Measurements from ENCODE around the gene DKK1. TPM values are rescaled to one million over a fixed set of nuclear protein-coding genes. Genes with fewer than 3 reads are reported as not detected.

The DKK1 gene
- total RNA-seq, 1 donor, result 66.2 TPM

DNA sequence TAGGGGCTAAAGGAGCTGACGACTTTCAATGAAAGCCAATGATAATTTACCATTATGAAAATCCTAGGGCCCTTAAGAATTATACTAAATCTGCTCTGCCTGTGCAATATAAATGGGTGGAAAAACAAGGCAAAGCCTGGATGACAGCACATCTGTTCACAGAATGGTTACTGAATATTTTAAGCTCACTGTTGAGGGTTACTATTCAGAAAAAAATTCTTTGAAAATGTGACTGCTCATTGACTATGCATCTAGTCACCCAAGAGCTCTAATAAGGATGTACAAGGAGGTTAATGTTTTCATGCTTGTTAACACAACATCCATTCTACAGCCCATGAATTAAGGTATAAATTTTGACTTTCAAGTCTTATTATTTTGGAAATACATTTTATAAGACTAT is 8.9 kb downstream of the DKK1 start:
- Histone ChIP-seq H3K4me3 (ENCODE audit: insufficient read depth, low read length) (no peak overlapping the region), H3K4me1 (ENCODE audit: insufficient read depth, low read length) (peaks cover 21% of the 10 kb centered on the region), H3K79me2 (ENCODE audit: insufficient read depth, low read length) (no peaks in the 10 kb centered on the region), H4K20me1 (ENCODE audit: insufficient read depth, low read length) (no peaks in the 10 kb centered on the region), H3K27me3 (ENCODE audit: insufficient read depth, low read length) (no peaks in the 10 kb centered on the region), H2AFZ (ENCODE audit: low read length) (no peak overlapping the region), H3K9me3 (ENCODE audit: low read depth, low read length) (no peaks in the 10 kb centered on the region), H3K36me3 (ENCODE audit: insufficient read depth, low read length) (no peaks in the 10 kb centered on the region), H3K4me2 (ENCODE audit: insufficient read depth, low read length) (no peak overlapping the region), H3K27ac (ENCODE audit: low read depth, low read length) (no peak overlapping the region)
- TF ChIP-seq, protein P1, sequence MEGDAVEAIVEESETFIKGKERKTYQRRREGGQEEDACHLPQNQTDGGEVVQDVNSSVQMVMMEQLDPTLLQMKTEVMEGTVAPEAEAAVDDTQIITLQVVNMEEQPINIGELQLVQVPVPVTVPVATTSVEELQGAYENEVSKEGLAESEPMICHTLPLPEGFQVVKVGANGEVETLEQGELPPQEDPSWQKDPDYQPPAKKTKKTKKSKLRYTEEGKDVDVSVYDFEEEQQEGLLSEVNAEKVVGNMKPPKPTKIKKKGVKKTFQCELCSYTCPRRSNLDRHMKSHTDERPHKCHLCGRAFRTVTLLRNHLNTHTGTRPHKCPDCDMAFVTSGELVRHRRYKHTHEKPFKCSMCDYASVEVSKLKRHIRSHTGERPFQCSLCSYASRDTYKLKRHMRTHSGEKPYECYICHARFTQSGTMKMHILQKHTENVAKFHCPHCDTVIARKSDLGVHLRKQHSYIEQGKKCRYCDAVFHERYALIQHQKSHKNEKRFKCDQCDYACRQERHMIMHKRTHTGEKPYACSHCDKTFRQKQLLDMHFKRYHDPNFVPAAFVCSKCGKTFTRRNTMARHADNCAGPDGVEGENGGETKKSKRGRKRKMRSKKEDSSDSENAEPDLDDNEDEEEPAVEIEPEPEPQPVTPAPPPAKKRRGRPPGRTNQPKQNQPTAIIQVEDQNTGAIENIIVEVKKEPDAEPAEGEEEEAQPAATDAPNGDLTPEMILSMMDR (IDR thresholded peaks at IDR 0.05; ENCODE audit: extremely low read depth, low read depth, low read length), result no peak
- no peak for DNase-seq (ENCODE audit: insufficient read length, low spot score, missing footprints)

DNA sequence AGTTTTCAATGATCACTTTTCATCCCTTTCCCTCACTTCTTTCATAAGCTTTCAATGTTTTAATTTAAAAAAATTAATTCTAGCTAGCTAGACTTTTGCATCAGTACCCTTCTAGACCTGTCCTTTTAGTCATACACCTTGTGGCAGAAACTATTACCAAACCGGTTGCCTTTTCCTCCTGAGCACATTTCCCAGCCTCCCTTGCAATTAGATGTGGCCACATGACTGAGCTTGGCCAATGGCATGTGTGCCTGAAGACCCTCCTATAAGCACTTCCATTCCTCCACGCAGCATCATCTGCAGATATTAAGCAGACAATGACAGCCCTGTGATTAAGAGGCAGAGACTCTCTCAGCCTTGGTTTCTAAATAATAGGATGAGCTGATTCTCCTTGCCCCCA is 12.3 kb downstream of the DKK1 start:
- Histone ChIP-seq H3K4me1 (ENCODE audit: insufficient read depth, low read length) (no peaks in the 10 kb centered on the region), H3K36me3 (ENCODE audit: insufficient read depth, low read length) (no peaks in the 10 kb centered on the region), H3K4me3 (ENCODE audit: insufficient read depth, low read length) (no peak overlapping the region), H2AFZ (ENCODE audit: low read length) (no peak overlapping the region), H3K27me3 (ENCODE audit: insufficient read depth, low read length) (no peaks in the 10 kb centered on the region), H3K9me3 (ENCODE audit: low read depth, low read length) (no peaks in the 10 kb centered on the region), H3K79me2 (ENCODE audit: insufficient read depth, low read length) (no peaks in the 10 kb centered on the region), H3K27ac (ENCODE audit: low read depth, low read length) (no peak overlapping the region), H3K4me2 (ENCODE audit: insufficient read depth, low read length) (no peak overlapping the region), H4K20me1 (ENCODE audit: insufficient read depth, low read length) (no peaks in the 10 kb centered on the region)
- TF ChIP-seq, protein P1 (IDR thresholded peaks at IDR 0.05; ENCODE audit: extremely low read depth, low read depth, low read length), result no peak
- no peak for DNase-seq (ENCODE audit: insufficient read length, low spot score, missing footprints)

DNA sequence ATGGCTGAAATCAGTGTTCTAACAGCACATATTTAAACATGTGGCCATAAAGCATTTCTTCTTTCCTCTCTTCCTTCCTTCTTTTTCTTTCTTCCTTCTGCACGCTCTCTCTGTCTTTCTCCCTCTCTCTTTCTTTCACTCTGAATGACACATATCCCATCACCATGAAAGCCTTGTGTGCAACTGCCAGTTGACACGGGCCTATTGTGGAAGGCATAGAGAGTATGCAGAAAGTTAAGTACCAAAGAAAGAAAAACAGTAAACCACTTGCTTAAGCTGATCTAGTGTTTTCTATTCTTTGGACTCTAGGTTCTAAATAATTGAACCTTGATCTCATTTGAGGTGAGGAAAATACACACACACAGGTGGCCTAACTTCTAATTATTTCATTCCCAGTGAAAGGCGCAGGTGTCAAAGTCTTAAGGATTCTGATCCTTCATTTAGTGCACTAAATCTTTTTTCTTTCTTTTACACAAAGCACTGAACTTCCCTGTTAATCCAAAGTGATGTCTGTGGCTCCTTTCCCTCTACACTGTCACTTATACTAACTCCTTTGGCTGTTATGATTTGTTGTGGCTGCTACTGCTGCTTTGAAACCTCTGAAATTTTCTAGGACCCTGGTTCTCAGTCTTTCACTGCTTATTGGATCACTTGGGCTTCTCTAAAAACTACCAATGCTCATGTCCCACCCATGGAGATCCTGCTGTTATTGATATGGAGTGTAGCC is 17.7 kb downstream of the DKK1 start:
- peaks cover 11% of the 10 kb centered on the region for H3K4me1 ChIP-seq (ENCODE audit: insufficient read depth, low read length)
- no peaks in the 10 kb centered on the region for H3K79me2 ChIP-seq (ENCODE audit: insufficient read depth, low read length)
- no peak for DNase-seq (ENCODE audit: insufficient read length, low spot score, missing footprints)
- TF ChIP-seq, protein P1 (IDR thresholded peaks at IDR 0.05; ENCODE audit: extremely low read depth, low read depth, low read length), result no peak
- peak overlapping the region; percentile 49 for H2AFZ ChIP-seq (ENCODE audit: low read length)
- H3K27ac ChIP-seq (ENCODE audit: low read depth, low read length), result no peak overlapping the region
- H4K20me1 ChIP-seq (ENCODE audit: insufficient read depth, low read length), result no peaks in the 10 kb centered on the region
- no peaks in the 10 kb centered on the region for H3K27me3 ChIP-seq (ENCODE audit: insufficient read depth, low read length)
- no peaks in the 10 kb centered on the region for H3K9me3 ChIP-seq (ENCODE audit: low read depth, low read length)
- H3K4me3 ChIP-seq (ENCODE audit: insufficient read depth, low read length), result no peak overlapping the region
- H3K36me3 ChIP-seq (ENCODE audit: insufficient read depth, low read length), result no peaks in the 10 kb centered on the region
- H3K4me2 ChIP-seq (ENCODE audit: insufficient read depth, low read length), result no peak overlapping the region

DNA sequence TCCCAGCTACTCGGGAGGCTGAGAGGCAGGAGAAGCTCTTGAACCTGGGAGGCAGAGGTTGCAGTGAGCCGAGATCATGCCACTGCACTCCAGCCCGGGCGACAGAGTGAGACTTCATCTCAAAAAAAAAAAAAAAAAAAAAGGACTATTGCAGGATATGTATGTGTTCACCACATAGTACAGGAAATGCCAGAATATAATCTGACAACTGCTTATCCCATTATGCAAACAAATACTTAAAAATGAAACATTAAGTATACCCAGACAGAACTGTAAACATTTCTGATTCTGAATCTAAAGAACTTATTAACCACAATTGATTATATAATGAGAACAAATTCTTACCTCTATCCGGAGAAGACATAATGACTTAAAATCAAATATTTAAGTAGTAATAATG is 18.7 kb downstream of the DKK1 start:
- no peaks in the 10 kb centered on the region for H3K27me3 ChIP-seq (ENCODE audit: insufficient read depth, low read length)
- H3K79me2 ChIP-seq (ENCODE audit: insufficient read depth, low read length), result no peaks in the 10 kb centered on the region
- no peak overlapping the region for H3K27ac ChIP-seq (ENCODE audit: low read depth, low read length)
- H3K9me3 ChIP-seq (ENCODE audit: low read depth, low read length), result no peaks in the 10 kb centered on the region
- H3K36me3 ChIP-seq (ENCODE audit: insufficient read depth, low read length), result no peaks in the 10 kb centered on the region
- no peak overlapping the region for H3K4me2 ChIP-seq (ENCODE audit: insufficient read depth, low read length)
- TF ChIP-seq, protein P1 (IDR thresholded peaks at IDR 0.05; ENCODE audit: extremely low read depth, low read depth, low read length), result no peak
- H2AFZ ChIP-seq (ENCODE audit: low read length), result no peak overlapping the region
- no peaks in the 10 kb centered on the region for H4K20me1 ChIP-seq (ENCODE audit: insufficient read depth, low read length)
- peaks cover 11% of the 10 kb centered on the region for H3K4me1 ChIP-seq (ENCODE audit: insufficient read depth, low read length)
- H3K4me3 ChIP-seq (ENCODE audit: insufficient read depth, low read length), result no peak overlapping the region
- no peak for DNase-seq (ENCODE audit: insufficient read length, low spot score, missing footprints)

Measured in osteoblast (primary cell).